Transverse colon (tissue), 4 donors: ENCODE measurements around the gene IGF2BP3.

Source experiments
- EP300 ChIP-seq: sonication (generic); formaldehyde crosslinking; IDR thresholded peaks from one replicate; pipeline ENCODE4 v1.6.1; 2017; ENCODE audit warnings: antibody characterized with exemption, low read depth
- POLR2AphosphoS5 ChIP-seq, 3 donors: sonication (generic); formaldehyde crosslinking; IDR thresholded peaks; one replicate each; pipeline ENCODE4 v1.6.1; 2016; ENCODE audit warnings: antibody characterized with exemption in 3 of 3
- TF ChIP-seq, protein P1 (sequence below), 5 experiments: fragments of 200-600 bp in 3 of 5; fragments of 450-650 bp in 2 of 5; sonication (generic) in 3 of 5; IDR thresholded peaks; 1 replicate in 2 of 5; 2 replicates in 3 of 5; pipeline ENCODE4 v1.5.1; 2016 to 2017; ENCODE audit warnings: antibody characterized with exemption in 5 of 5, inconsistent platforms in 3 of 5, mild to moderate bottlenecking in 2 of 5, moderate library complexity in 1 of 5

- TF ChIP-seq EP300 (no peak), POLR2AphosphoS5 (IDR thresholded peaks at IDR 0.05) (no peak)
- TF ChIP-seq, protein P1, sequence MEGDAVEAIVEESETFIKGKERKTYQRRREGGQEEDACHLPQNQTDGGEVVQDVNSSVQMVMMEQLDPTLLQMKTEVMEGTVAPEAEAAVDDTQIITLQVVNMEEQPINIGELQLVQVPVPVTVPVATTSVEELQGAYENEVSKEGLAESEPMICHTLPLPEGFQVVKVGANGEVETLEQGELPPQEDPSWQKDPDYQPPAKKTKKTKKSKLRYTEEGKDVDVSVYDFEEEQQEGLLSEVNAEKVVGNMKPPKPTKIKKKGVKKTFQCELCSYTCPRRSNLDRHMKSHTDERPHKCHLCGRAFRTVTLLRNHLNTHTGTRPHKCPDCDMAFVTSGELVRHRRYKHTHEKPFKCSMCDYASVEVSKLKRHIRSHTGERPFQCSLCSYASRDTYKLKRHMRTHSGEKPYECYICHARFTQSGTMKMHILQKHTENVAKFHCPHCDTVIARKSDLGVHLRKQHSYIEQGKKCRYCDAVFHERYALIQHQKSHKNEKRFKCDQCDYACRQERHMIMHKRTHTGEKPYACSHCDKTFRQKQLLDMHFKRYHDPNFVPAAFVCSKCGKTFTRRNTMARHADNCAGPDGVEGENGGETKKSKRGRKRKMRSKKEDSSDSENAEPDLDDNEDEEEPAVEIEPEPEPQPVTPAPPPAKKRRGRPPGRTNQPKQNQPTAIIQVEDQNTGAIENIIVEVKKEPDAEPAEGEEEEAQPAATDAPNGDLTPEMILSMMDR (IDR thresholded peaks at IDR 0.05) = no peak
These were observed 80.6 kb downstream of the IGF2BP3 start for GRCh38 chr7:23389701-23390100.
